H9 (cell line): Measurements from ENCODE around the gene UBTF. TPM values are rescaled to one million over a fixed set of nuclear protein-coding genes. Genes with fewer than 3 reads are reported as not detected.

Source experiments
- DNase-seq: peaks from one replicate; pipeline ENCODE4 v3.0.0-alpha.2; 2017
- H2AFZ ChIP-seq: one replicate; pipeline ENCODE4 v1.6.1; 2013; ENCODE audit warnings: mild to moderate bottlenecking, low read length, control low read depth, moderate library complexity
- H2AK5ac ChIP-seq: 2 replicates; pipeline ENCODE4 v1.6.1; 2013; ENCODE audit warnings: low read length, control low read depth, mixed read lengths; ENCODE audit not compliant: insufficient read length
- H2BK120ac ChIP-seq: one replicate; pipeline ENCODE4 v1.6.1; 2013; ENCODE audit warnings: low read depth, mild to moderate bottlenecking, low read length, control low read depth, inconsistent platforms; ENCODE audit not compliant: poor library complexity, severe bottlenecking
- H2BK12ac ChIP-seq: 2 replicates; pipeline ENCODE4 v1.6.1; 2013; ENCODE audit warnings: low read length, control low read depth, mixed read lengths, low read depth; ENCODE audit not compliant: insufficient read length
- H2BK15ac ChIP-seq: 2 replicates; pipeline ENCODE4 v1.6.1; 2013; ENCODE audit warnings: low read depth, low read length, control low read depth
- H2BK20ac ChIP-seq: one replicate; pipeline ENCODE4 v1.6.1; 2013; ENCODE audit warnings: low read depth, mild to moderate bottlenecking, low read length, control low read depth, inconsistent platforms; ENCODE audit not compliant: poor library complexity, severe bottlenecking
- H2BK5ac ChIP-seq: 2 replicates; pipeline ENCODE4 v1.6.1; 2013; ENCODE audit warnings: low read length, control low read depth, mixed read lengths; ENCODE audit not compliant: insufficient read length
- H3K14ac ChIP-seq: 2 replicates; pipeline ENCODE4 v1.6.1; 2013; ENCODE audit warnings: low read length, control low read depth; ENCODE audit not compliant: insufficient read depth
- H3K18ac ChIP-seq: 2 replicates; pipeline ENCODE4 v1.6.1; 2013; ENCODE audit warnings: low read depth, mild to moderate bottlenecking, mixed read lengths, low read length, control low read depth; ENCODE audit not compliant: insufficient read length
- H3K23ac ChIP-seq: 2 replicates; pipeline ENCODE4 v1.6.1; 2013; ENCODE audit warnings: low read length, control low read depth, mixed read lengths, low read depth; ENCODE audit not compliant: insufficient read length
- H3K23me2 ChIP-seq: 2 replicates; pipeline ENCODE4 v1.6.1; 2013; ENCODE audit warnings: low read depth, mild to moderate bottlenecking, mixed read lengths, low read length, control low read depth; ENCODE audit not compliant: insufficient read length, poor library complexity, severe bottlenecking
- H3K27ac ChIP-seq: 2 replicates; pipeline ENCODE4 v1.5.1; 2013; ENCODE audit warnings: low read length, control low read depth, mixed read lengths, low read depth; ENCODE audit not compliant: insufficient read length
- H3K27me3 ChIP-seq: 2 replicates; pipeline ENCODE4 v1.6.1; 2013; ENCODE audit warnings: low read length, control low read depth, inconsistent platforms; ENCODE audit not compliant: insufficient read depth
- H3K4ac ChIP-seq: 2 replicates; pipeline ENCODE4 v1.6.1; 2013; ENCODE audit warnings: low read depth, mild to moderate bottlenecking, control low read depth, inconsistent platforms, low read length, moderate library complexity
- H3K4me1 ChIP-seq: 2 replicates; pipeline ENCODE4 v1.6.1; 2013; ENCODE audit warnings: low read length, control low read depth, inconsistent platforms; ENCODE audit not compliant: insufficient read depth
- H3K4me2 ChIP-seq: 2 replicates; pipeline ENCODE4 v1.6.1; 2013; ENCODE audit warnings: low read length, control low read depth, mixed read lengths; ENCODE audit not compliant: insufficient read length, insufficient read depth
- H3K56ac ChIP-seq: 2 replicates; pipeline ENCODE4 v1.6.1; 2013; ENCODE audit warnings: low read depth, mild to moderate bottlenecking, mixed read lengths, low read length, control low read depth; ENCODE audit not compliant: insufficient read length
- H3K79me1 ChIP-seq: 2 replicates; pipeline ENCODE4 v1.6.1; 2013; ENCODE audit warnings: low read depth, mild to moderate bottlenecking, moderate library complexity, low read length, control low read depth, inconsistent platforms; ENCODE audit not compliant: insufficient read depth, poor library complexity, severe bottlenecking
- H3K79me2 ChIP-seq: 2 replicates; pipeline ENCODE4 v1.6.1; 2013; ENCODE audit warnings: low read length, control low read depth, inconsistent platforms; ENCODE audit not compliant: insufficient read depth
- H3K9ac ChIP-seq: 2 replicates; pipeline ENCODE4 v1.6.1; 2013; ENCODE audit warnings: low read length, control low read depth, mixed read lengths; ENCODE audit not compliant: insufficient read length; ENCODE audit errors: extremely low read depth
- H3K9me3 ChIP-seq: one replicate; pipeline ENCODE4 v1.6.1; 2013; ENCODE audit warnings: low read depth, low read length, inconsistent platforms; ENCODE audit not compliant: control insufficient read depth
- H3T11ph ChIP-seq: one replicate; pipeline ENCODE4 v1.6.1; 2013; ENCODE audit warnings: mild to moderate bottlenecking, low read length, control low read depth, inconsistent platforms
- H4K20me1 ChIP-seq: one replicate; pipeline ENCODE4 v1.6.1; 2013; ENCODE audit not compliant: control insufficient read depth, insufficient read length, insufficient read depth
- H4K5ac ChIP-seq: 2 replicates; pipeline ENCODE4 v1.6.1; 2013; ENCODE audit warnings: low read depth, mild to moderate bottlenecking, mixed read lengths, low read length, control low read depth; ENCODE audit not compliant: insufficient read length
- H4K8ac ChIP-seq: replicated peaks from 2 replicates; pipeline ENCODE4 v1.6.1; 2013; ENCODE audit warnings: low read length, control low read depth, mixed read lengths, low read depth; ENCODE audit not compliant: insufficient read length
- H4K91ac ChIP-seq: 2 replicates; pipeline ENCODE4 v1.6.1; 2013; ENCODE audit warnings: low read depth, mild to moderate bottlenecking, moderate library complexity, mixed read lengths, low read length, control low read depth; ENCODE audit not compliant: insufficient read length
- H3K27ac Mint-ChIP-seq, 3 experiments: 2 replicates in 2 of 3; 3 replicates in 1 of 3; pipeline ENCODE4 v1.8.0; 2020 to 2021; ENCODE audit warnings: mixed read lengths in 3 of 3, mild to moderate bottlenecking in 1 of 3, moderate library complexity in 1 of 3
- H3K27me3 Mint-ChIP-seq: 2 replicates; pipeline ENCODE4 v1.8.0; 2021; ENCODE audit warnings: low read depth, mild to moderate bottlenecking, moderate library complexity, mixed read lengths
- H3K36me3 Mint-ChIP-seq, 3 experiments: 2 replicates in 2 of 3; 3 replicates in 1 of 3; pipeline ENCODE4 v1.8.0; 2020 to 2021; ENCODE audit warnings: low read depth in 3 of 3, mixed read lengths in 3 of 3; ENCODE audit not compliant: insufficient read depth in 1 of 3
- H3K4me1 Mint-ChIP-seq, 2 experiments: 2 replicates each; pipeline ENCODE4 v1.8.0; 2020; ENCODE audit warnings: mixed read lengths in 2 of 2
- H3K4me3 Mint-ChIP-seq, 2 experiments: 2 replicates in 1 of 2; 3 replicates in 1 of 2; pipeline ENCODE4 v1.8.0; 2020 to 2021; ENCODE audit warnings: mild to moderate bottlenecking in 2 of 2, mixed read lengths in 2 of 2, moderate library complexity in 1 of 2
- H3K9me3 Mint-ChIP-seq, 2 experiments: 2 replicates in 1 of 2; 3 replicates in 1 of 2; pipeline ENCODE4 v1.8.0; 2020; ENCODE audit warnings: mild to moderate bottlenecking in 2 of 2, mixed read lengths in 2 of 2, moderate library complexity in 1 of 2
- CTCF ChIP-seq: fragments of 200-600 bp; sonication (generic); conservative IDR thresholded peaks from 3 replicates; pipeline ENCODE4 v1.8.0; 2021; ENCODE audit warnings: antibody characterized with exemption, mild to moderate bottlenecking
- WGBS: extraction: QIAGEN DNeasy Blood & Tissue Kit; methylation state at CpG from one replicate; pipeline ENCODE4 v1.1.7; 2013; ENCODE audit warnings: missing lambda C conversion rate, low lambda C conversion rate, mixed read lengths; ENCODE audit not compliant: insufficient read length; ENCODE audit errors: extremely low coverage; 5-methylcytosine and 5-hydroxymethylcytosine counted together
- total RNA-seq: library from RNA; stranded (reverse); gene quantifications from 2 replicates; pipeline ENCODE4 v1.2.1, GENCODE V29; 2021

Gene UBTF
- total RNA-seq, 1 experiment from 2014 or later, result 151 TPM

- Histone ChIP-seq H3K4ac (no peak overlapping the region), H4K8ac (no peak overlapping the region), H3K18ac (no peak overlapping the region), H3K23ac (no peak overlapping the region), H3K14ac (no peak overlapping the region), H3T11ph (no peak overlapping the region), H3K9ac (no peak overlapping the region), H4K5ac (no peak overlapping the region), H3K4me1 (no peaks in the 10 kb centered on the region), H3K4me2 (no peak overlapping the region), H2BK120ac (no peak overlapping the region), H2BK20ac (no peak overlapping the region), H4K91ac (no peak overlapping the region), H3K56ac (no peak overlapping the region), H3K23me2 (no peaks in the 10 kb centered on the region), H2BK5ac (no peak overlapping the region), H2AFZ (no peak overlapping the region), H3K9me3 (no peaks in the 10 kb centered on the region), H2AK5ac (no peak overlapping the region), H4K20me1 (no peaks in the 10 kb centered on the region), H3K79me1 (no peaks in the 10 kb centered on the region), H3K27ac (no peak overlapping the region), H2BK15ac (no peak overlapping the region), H2BK12ac (no peak overlapping the region), H3K79me2 (no peaks in the 10 kb centered on the region), H3K27me3 (no peaks in the 10 kb centered on the region)
- peaks cover 23 to 57% (median 40%) of the 10 kb centered on the region in 3 experiments for H3K36me3 Mint-ChIP-seq
- no CpG with 5 or more reads among the region's 6 CpGs for WGBS
- no peak overlapping the region for H3K27ac Mint-ChIP-seq
- no peak for TF ChIP-seq CTCF
- DNase-seq, result no peak
- no peaks in the 10 kb centered on the region for H3K9me3 Mint-ChIP-seq
- H3K27me3 Mint-ChIP-seq, result no peaks in the 10 kb centered on the region; the same call in 1 of the 2 replicates
- H3K4me3 Mint-ChIP-seq, result no peak overlapping the region
- H3K4me1 Mint-ChIP-seq, result peaks cover 16 to 35% of the 10 kb centered on the region in 2 experiments
These were observed 12.7 kb downstream of the UBTF start for GRCh38 chr17:44206825-44207155.
